Measurements from ENCODE around the gene CHMP1B. TPM values are rescaled to one million over a fixed set of nuclear protein-coding genes. Genes with fewer than 3 reads are reported as not detected.

CHMP1B gene
- total and polyA plus RNA-seq, 8 donors: 33.4 to 41.8 (median 38.7) TPM

DNA sequence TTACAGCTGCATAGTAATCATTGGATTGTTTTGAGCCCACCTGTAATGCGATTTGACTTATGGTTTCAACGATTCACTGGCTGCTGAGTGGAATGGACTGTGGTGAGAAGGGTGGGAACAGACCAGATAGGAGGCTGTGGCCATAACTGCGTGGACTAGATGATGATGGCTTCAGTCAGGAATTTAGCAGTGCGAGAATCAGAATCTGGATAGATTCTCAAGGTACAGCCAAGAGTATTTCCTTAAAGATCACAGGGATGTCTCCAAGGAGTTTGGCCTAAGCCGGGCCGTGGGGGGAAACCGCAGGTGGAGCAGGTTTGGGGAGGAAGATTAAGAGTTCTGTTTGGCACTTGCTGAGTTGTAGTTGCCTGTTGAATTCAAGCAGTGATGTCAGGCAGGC lies 44.0 kb upstream of the CHMP1B start:
- intact Hi-C loops (cut with DNase I): no loop called here
- Histone ChIP-seq H3K36me3 (no peaks in the 10 kb centered on the region), H3K9me3 (no peaks in the 10 kb centered on the region), H3K4me1 (no peaks in the 10 kb centered on the region), H3K4me3 (no peak overlapping the region), H3K27ac (no peak overlapping the region), H3K27me3 (no peaks in the 10 kb centered on the region)
- DNase-seq (no peak), ATAC-seq (no peak)
- TF ChIP-seq, protein P1, sequence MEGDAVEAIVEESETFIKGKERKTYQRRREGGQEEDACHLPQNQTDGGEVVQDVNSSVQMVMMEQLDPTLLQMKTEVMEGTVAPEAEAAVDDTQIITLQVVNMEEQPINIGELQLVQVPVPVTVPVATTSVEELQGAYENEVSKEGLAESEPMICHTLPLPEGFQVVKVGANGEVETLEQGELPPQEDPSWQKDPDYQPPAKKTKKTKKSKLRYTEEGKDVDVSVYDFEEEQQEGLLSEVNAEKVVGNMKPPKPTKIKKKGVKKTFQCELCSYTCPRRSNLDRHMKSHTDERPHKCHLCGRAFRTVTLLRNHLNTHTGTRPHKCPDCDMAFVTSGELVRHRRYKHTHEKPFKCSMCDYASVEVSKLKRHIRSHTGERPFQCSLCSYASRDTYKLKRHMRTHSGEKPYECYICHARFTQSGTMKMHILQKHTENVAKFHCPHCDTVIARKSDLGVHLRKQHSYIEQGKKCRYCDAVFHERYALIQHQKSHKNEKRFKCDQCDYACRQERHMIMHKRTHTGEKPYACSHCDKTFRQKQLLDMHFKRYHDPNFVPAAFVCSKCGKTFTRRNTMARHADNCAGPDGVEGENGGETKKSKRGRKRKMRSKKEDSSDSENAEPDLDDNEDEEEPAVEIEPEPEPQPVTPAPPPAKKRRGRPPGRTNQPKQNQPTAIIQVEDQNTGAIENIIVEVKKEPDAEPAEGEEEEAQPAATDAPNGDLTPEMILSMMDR (IDR thresholded peaks at IDR 0.05): no peak

DNA sequence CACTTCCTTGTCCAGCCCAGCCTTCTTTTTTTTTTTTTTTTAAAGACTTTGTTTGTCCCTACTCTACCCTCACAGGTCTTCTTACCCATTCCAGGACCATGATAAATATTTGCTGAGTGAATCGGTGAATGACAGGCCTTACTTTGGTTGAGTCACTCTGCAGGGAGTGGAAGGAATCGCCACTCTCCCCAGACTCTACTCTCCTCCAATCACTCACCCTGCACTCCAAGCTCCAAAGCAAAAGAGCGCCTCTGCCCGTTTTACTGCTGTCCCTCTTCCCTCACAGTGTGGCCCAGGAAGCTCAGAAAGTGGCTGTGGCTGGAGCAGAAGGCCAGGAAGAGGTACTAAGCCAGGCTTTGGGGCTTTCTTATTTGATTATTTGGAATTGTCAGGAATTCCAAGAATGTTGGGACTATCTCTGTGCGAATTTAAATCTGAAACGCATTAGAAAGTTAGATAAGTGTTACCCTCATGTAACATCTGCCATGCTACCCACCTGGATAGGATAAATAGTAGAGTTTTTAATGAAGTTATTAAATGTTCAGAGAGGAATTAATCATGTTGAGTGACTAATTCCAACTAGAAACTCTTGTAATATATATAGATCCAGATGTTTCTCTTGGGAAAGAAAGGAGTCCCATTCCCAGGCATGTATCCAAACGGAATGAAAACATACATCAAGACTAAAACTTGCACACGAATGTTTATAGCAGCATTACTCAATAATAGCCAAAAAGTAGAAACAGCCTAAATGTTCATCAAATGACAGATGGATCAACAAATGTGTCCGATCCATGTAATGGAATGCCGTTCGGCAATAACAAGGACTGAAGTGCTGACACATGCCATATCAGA lies 43.0 kb upstream of the CHMP1B start:
- intact Hi-C loops (cut with DNase I): no loop called here
- TF ChIP-seq, protein P1 (IDR thresholded peaks at IDR 0.05): no peak
- H3K27me3 ChIP-seq: no peaks in the 10 kb centered on the region
- H3K9me3 ChIP-seq: no peaks in the 10 kb centered on the region
- H3K4me1 ChIP-seq: no peaks in the 10 kb centered on the region
- DNase-seq: no peak
- H3K36me3 ChIP-seq: no peaks in the 10 kb centered on the region
- H3K4me3 ChIP-seq: no peak overlapping the region
- no peak overlapping the region for H3K27ac ChIP-seq
- peak; percentile 39 for ATAC-seq

DNA sequence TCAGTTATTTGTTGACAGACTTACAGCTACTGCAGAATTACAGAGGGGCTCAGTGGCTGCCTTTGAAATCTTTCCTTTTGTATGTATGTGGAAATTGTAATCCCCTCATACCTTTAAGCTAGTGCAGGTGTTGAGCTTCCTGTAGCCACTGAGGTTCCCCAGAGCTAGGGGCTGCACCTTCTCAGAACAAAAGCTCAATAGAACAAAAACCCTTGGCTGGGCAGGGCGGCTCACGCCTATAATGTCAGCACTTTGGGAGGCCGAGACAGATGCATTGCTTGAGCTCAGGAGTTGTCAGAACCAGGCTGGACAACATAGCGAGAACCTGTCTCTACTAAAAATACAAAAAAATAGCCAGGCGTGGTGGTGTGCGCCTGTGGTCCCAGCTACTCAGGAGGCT lies 41.3 kb upstream of the CHMP1B start:
- TF ChIP-seq, protein P1 (IDR thresholded peaks at IDR 0.05): no peak
- Histone ChIP-seq H3K4me1 (no peaks in the 10 kb centered on the region), H3K27ac (no peak overlapping the region), H3K9me3 (no peaks in the 10 kb centered on the region), H3K4me3 (no peak overlapping the region), H3K36me3 (no peaks in the 10 kb centered on the region), H3K27me3 (no peaks in the 10 kb centered on the region)
- no peak for DNase-seq
- intact Hi-C loops (cut with DNase I): no loop called here
- ATAC-seq: no peak

DNA sequence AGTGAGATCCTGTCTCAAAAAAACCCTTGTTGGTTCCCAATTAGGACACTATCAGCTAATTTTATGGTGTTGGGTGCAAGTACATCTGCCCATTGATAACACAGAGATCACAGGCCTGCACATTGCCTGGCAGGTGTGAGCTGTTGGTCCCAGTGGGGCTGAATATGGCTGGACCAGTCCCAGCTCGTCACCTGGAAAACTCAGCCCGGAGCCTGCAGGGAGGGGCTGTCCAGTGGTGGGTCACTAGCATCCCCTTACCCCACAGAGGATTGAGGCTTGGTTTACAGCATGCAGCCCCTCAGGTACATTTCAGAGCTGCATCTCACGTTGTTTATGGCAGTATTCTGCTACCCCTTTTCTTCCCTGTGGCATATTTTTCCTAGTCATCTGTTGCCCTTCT lies 40.8 kb upstream of the CHMP1B start:
- H3K27me3 ChIP-seq: no peaks in the 10 kb centered on the region
- no peaks in the 10 kb centered on the region for H3K36me3 ChIP-seq
- no peaks in the 10 kb centered on the region for H3K4me1 ChIP-seq
- TF ChIP-seq, protein P1 (IDR thresholded peaks at IDR 0.05): no peak
- DNase-seq: no peak
- intact Hi-C loops (cut with DNase I): no loop called here
- H3K4me3 ChIP-seq: no peak overlapping the region
- no peak overlapping the region for H3K27ac ChIP-seq
- no peaks in the 10 kb centered on the region for H3K9me3 ChIP-seq
- no peak for ATAC-seq

DNA sequence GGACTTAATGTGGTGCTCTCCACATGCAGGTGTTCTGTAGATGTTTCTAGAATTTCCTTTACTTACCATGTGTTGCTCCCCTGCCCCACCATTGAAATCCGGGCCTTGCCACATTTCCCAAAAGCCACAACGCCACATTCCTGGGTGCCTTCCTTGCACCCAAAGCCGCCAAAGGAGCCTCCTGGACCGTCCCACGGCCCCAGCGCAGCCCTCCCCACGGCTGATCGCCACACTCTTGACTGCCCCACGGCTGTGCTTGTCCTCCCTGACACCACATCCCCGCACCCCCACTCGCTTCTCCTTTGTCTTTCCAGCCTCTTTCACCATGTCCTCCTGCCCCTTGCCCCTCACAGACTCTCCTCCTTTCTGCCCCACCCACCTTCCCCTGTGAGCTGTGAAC lies 40.2 kb upstream of the CHMP1B start:
- ATAC-seq (no peak), DNase-seq (no peak)
- no peaks in the 10 kb centered on the region for H3K36me3 ChIP-seq
- H3K9me3 ChIP-seq: no peaks in the 10 kb centered on the region
- H3K27ac ChIP-seq: no peak overlapping the region
- no peaks in the 10 kb centered on the region for H3K4me1 ChIP-seq
- TF ChIP-seq, protein P1 (IDR thresholded peaks at IDR 0.05): no peak
- intact Hi-C loops (cut with DNase I): no loop called here
- no peaks in the 10 kb centered on the region for H3K27me3 ChIP-seq
- no peak overlapping the region for H3K4me3 ChIP-seq
